GM23338 (cell line): ENCODE data around the gene CRYBB3.

Experiments used
- CREB1 ChIP-seq: fragments of 250-450 bp; sonication (Bioruptor Pico); IDR thresholded peaks from 2 replicates; pipeline ENCODE4 v1.5.0; 2020; ENCODE audit warnings: low read depth, mild to moderate bottlenecking, moderate library complexity
- EZH2 ChIP-seq: fragments of 200-600 bp; sonication (generic); IDR thresholded peaks from one replicate; pipeline ENCODE4 v1.8.0; 2017; ENCODE audit warnings: antibody characterized with exemption, mild to moderate bottlenecking, low read depth; ENCODE audit not compliant: unreplicated experiment
- EZH2phosphoT487 ChIP-seq: fragments of 200-600 bp; sonication (generic); IDR thresholded peaks from one replicate; pipeline ENCODE4 v1.8.1; 2018; ENCODE audit warnings: antibody characterized with exemption; ENCODE audit not compliant: unreplicated experiment
- JUNB ChIP-seq: IDR thresholded peaks from one replicate; pipeline ENCODE4 v1.6.1; 2016; ENCODE audit warnings: antibody characterized with exemption; ENCODE audit not compliant: unreplicated experiment
- NANOG ChIP-seq: IDR thresholded peaks from 2 replicates; pipeline ENCODE4 v1.6.1; 2016; ENCODE audit warnings: antibody characterized with exemption, borderline replicate concordance
- POLR2AphosphoS5 ChIP-seq: IDR thresholded peaks from 2 replicates; pipeline ENCODE4 v1.6.1; 2016; ENCODE audit warnings: antibody characterized with exemption, low read depth
- STAT1 ChIP-seq: IDR thresholded peaks from one replicate; pipeline ENCODE4 v1.6.1; 2016; ENCODE audit warnings: antibody characterized with exemption; ENCODE audit not compliant: unreplicated experiment
- ZNF114 ChIP-seq: fragments of 250-450 bp; sonication (Bioruptor Pico); IDR thresholded peaks from 2 replicates; pipeline ENCODE4 v1.5.0; 2020; ENCODE audit warnings: mild to moderate bottlenecking, moderate library complexity
- ZNF331 ChIP-seq: fragments of 250-450 bp; sonication (Bioruptor Pico); IDR thresholded peaks from 2 replicates; pipeline ENCODE4 v1.5.0; 2020; ENCODE audit warnings: low read depth, mild to moderate bottlenecking, moderate library complexity
- TF ChIP-seq, protein P1 (sequence below), 2 experiments: fragments of 200-600 bp in 1 of 2; sonication (generic) in 1 of 2; conservative IDR thresholded peaks; 2 replicates each; pipeline versions ENCODE4 v1.5.1 to v1.6.1; 2016 to 2017; ENCODE audit warnings: antibody characterized with exemption in 2 of 2, low read depth in 2 of 2, mild to moderate bottlenecking in 2 of 2, moderate library complexity in 1 of 2
- TF ChIP-seq, protein P2 (sequence below): IDR thresholded peaks from one replicate; pipeline ENCODE4 v1.6.1; 2018; ENCODE audit warnings: antibody characterized with exemption; ENCODE audit not compliant: unreplicated experiment
- TF ChIP-seq, protein P3 (sequence below): IDR thresholded peaks from 2 replicates; pipeline ENCODE4 v1.6.1; 2016; ENCODE audit warnings: antibody characterized with exemption
- TF ChIP-seq, protein P4 (sequence below): fragments of 250-450 bp; sonication (Bioruptor Pico); IDR thresholded peaks from 2 replicates; pipeline ENCODE4 v1.5.0; 2020; ENCODE audit warnings: mild to moderate bottlenecking, moderate library complexity

DNA sequence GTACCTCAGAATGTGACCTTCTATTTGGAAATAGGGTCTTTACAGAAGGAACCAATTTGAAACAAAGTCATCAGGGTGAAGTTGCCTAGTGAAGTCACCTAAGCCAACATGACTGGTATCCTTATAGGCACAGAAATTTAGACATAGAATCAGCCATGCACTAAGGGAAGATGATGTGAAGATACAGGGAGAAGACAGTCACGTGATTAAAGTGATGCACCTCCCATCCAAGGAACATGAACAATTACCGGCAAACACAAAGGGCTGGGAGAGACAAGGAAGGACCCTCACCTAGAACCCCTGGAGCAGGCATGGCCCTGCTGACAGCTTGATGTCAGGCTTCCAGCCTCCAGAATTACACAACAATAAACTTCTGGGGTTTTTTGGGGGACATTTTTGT is 16.6 kb downstream of the CRYBB3 start:
- no peak for TF ChIP-seq CREB1
- TF ChIP-seq, protein P1, sequence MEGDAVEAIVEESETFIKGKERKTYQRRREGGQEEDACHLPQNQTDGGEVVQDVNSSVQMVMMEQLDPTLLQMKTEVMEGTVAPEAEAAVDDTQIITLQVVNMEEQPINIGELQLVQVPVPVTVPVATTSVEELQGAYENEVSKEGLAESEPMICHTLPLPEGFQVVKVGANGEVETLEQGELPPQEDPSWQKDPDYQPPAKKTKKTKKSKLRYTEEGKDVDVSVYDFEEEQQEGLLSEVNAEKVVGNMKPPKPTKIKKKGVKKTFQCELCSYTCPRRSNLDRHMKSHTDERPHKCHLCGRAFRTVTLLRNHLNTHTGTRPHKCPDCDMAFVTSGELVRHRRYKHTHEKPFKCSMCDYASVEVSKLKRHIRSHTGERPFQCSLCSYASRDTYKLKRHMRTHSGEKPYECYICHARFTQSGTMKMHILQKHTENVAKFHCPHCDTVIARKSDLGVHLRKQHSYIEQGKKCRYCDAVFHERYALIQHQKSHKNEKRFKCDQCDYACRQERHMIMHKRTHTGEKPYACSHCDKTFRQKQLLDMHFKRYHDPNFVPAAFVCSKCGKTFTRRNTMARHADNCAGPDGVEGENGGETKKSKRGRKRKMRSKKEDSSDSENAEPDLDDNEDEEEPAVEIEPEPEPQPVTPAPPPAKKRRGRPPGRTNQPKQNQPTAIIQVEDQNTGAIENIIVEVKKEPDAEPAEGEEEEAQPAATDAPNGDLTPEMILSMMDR (conservative IDR thresholded peaks at IDR 0.05; ENCODE audit: low read depth in 2 of 2) = no peak
- TF ChIP-seq, protein P2, sequence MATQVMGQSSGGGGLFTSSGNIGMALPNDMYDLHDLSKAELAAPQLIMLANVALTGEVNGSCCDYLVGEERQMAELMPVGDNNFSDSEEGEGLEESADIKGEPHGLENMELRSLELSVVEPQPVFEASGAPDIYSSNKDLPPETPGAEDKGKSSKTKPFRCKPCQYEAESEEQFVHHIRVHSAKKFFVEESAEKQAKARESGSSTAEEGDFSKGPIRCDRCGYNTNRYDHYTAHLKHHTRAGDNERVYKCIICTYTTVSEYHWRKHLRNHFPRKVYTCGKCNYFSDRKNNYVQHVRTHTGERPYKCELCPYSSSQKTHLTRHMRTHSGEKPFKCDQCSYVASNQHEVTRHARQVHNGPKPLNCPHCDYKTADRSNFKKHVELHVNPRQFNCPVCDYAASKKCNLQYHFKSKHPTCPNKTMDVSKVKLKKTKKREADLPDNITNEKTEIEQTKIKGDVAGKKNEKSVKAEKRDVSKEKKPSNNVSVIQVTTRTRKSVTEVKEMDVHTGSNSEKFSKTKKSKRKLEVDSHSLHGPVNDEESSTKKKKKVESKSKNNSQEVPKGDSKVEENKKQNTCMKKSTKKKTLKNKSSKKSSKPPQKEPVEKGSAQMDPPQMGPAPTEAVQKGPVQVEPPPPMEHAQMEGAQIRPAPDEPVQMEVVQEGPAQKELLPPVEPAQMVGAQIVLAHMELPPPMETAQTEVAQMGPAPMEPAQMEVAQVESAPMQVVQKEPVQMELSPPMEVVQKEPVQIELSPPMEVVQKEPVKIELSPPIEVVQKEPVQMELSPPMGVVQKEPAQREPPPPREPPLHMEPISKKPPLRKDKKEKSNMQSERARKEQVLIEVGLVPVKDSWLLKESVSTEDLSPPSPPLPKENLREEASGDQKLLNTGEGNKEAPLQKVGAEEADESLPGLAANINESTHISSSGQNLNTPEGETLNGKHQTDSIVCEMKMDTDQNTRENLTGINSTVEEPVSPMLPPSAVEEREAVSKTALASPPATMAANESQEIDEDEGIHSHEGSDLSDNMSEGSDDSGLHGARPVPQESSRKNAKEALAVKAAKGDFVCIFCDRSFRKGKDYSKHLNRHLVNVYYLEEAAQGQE = no peak
- no peak for TF ChIP-seq POLR2AphosphoS5
- no peak for TF ChIP-seq EZH2
- no peak for TF ChIP-seq JUNB
- TF ChIP-seq STAT1 = no peak
- TF ChIP-seq EZH2phosphoT487 = no peak
- TF ChIP-seq NANOG = no peak
- TF ChIP-seq ZNF331 (CRISPR knock-in tag) = no peak
- TF ChIP-seq, protein P3, sequence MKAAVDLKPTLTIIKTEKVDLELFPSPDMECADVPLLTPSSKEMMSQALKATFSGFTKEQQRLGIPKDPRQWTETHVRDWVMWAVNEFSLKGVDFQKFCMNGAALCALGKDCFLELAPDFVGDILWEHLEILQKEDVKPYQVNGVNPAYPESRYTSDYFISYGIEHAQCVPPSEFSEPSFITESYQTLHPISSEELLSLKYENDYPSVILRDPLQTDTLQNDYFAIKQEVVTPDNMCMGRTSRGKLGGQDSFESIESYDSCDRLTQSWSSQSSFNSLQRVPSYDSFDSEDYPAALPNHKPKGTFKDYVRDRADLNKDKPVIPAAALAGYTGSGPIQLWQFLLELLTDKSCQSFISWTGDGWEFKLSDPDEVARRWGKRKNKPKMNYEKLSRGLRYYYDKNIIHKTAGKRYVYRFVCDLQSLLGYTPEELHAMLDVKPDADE = no peak
- TF ChIP-seq, protein P4, sequence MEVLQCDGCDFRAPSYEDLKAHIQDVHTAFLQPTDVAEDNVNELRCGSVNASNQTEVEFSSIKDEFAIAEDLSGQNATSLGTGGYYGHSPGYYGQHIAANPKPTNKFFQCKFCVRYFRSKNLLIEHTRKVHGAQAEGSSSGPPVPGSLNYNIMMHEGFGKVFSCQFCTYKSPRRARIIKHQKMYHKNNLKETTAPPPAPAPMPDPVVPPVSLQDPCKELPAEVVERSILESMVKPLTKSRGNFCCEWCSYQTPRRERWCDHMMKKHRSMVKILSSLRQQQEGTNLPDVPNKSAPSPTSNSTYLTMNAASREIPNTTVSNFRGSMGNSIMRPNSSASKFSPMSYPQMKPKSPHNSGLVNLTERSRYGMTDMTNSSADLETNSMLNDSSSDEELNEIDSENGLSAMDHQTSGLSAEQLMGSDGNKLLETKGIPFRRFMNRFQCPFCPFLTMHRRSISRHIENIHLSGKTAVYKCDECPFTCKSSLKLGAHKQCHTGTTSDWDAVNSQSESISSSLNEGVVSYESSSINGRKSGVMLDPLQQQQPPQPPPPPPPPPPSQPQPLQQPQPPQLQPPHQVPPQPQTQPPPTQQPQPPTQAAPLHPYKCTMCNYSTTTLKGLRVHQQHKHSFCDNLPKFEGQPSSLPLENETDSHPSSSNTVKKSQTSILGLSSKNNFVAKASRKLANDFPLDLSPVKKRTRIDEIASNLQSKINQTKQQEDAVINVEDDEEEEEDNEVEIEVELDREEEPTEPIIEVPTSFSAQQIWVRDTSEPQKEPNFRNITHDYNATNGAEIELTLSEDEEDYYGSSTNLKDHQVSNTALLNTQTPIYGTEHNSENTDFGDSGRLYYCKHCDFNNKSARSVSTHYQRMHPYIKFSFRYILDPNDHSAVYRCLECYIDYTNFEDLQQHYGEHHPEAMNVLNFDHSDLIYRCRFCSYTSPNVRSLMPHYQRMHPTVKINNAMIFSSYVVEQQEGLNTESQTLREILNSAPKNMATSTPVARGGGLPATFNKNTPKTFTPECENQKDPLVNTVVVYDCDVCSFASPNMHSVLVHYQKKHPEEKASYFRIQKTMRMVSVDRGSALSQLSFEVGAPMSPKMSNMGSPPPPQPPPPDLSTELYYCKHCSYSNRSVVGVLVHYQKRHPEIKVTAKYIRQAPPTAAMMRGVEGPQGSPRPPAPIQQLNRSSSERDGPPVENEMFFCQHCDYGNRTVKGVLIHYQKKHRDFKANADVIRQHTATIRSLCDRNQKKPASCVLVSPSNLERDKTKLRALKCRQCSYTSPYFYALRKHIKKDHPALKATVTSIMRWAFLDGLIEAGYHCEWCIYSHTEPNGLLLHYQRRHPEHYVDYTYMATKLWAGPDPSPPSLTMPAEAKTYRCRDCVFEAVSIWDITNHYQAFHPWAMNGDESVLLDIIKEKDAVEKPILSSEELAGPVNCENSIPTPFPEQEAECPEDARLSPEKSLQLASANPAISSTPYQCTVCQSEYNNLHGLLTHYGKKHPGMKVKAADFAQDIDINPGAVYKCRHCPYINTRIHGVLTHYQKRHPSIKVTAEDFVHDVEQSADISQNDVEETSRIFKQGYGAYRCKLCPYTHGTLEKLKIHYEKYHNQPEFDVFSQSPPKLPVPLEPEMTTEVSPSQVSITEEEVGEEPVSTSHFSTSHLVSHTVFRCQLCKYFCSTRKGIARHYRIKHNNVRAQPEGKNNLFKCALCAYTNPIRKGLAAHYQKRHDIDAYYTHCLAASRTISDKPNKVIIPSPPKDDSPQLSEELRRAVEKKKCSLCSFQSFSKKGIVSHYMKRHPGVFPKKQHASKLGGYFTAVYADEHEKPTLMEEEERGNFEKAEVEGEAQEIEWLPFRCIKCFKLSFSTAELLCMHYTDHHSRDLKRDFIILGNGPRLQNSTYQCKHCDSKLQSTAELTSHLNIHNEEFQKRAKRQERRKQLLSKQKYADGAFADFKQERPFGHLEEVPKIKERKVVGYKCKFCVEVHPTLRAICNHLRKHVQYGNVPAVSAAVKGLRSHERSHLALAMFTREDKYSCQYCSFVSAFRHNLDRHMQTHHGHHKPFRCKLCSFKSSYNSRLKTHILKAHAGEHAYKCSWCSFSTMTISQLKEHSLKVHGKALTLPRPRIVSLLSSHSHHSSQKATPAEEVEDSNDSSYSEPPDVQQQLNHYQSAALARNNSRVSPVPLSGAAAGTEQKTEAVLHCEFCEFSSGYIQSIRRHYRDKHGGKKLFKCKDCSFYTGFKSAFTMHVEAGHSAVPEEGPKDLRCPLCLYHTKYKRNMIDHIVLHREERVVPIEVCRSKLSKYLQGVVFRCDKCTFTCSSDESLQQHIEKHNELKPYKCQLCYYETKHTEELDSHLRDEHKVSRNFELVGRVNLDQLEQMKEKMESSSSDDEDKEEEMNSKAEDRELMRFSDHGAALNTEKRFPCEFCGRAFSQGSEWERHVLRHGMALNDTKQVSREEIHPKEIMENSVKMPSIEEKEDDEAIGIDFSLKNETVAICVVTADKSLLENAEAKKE (CRISPR knock-in tag) = no peak
- TF ChIP-seq ZNF114 (CRISPR knock-in tag) = no peak
